Measurements from ENCODE around the gene NXT1. TPM values are rescaled to one million over a fixed set of nuclear protein-coding genes. Genes with fewer than 3 reads are reported as not detected.
"Not testable (repeated sequence)": the region's sequence is repeated elsewhere in the genome, so short reads cannot be mapped to it uniquely, and the experiment has no call there.

The NXT1 gene
- total RNA-seq, 2 donors from 2014 or later = 39.2 to 59.8 TPM

DNA sequence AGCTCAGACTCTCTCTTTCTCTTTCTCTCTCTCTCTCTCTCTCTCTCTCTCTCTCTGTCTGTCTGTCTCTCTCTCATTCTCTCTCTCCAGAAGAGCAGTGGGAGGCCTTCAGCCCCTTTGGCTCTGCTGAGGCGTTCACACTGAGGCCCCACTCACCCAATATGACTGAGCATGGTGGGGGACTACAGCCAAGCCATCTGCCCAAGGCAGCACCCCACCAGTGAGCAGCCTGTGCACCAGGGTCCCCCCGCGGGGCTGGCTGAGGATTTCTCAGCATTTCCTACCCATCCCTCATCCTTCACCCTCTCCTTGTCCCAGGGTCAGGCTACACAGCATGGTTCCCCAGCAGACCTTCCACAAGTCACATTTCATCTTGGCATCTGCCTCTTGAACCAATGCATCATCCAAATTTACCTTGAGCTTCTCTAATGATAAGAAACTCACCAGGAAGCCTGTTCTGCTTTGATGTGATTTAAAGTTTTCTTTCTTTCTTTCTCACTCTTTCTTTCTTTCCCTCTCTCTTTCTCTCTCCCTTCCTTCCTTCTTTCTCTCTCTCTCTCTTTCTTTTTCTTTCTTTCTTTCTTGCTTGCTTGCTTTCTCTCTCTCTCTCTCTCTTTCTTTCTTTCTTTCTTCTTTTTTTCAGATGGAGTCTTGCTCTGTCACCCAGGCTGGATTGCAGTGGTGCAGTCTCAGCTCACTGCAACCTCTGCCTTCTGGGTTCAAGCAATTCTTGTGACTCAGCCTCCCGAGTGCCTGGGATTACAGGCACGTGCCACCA is 47.1 kb upstream of the NXT1 start:
- TF ChIP-seq, protein P1, sequence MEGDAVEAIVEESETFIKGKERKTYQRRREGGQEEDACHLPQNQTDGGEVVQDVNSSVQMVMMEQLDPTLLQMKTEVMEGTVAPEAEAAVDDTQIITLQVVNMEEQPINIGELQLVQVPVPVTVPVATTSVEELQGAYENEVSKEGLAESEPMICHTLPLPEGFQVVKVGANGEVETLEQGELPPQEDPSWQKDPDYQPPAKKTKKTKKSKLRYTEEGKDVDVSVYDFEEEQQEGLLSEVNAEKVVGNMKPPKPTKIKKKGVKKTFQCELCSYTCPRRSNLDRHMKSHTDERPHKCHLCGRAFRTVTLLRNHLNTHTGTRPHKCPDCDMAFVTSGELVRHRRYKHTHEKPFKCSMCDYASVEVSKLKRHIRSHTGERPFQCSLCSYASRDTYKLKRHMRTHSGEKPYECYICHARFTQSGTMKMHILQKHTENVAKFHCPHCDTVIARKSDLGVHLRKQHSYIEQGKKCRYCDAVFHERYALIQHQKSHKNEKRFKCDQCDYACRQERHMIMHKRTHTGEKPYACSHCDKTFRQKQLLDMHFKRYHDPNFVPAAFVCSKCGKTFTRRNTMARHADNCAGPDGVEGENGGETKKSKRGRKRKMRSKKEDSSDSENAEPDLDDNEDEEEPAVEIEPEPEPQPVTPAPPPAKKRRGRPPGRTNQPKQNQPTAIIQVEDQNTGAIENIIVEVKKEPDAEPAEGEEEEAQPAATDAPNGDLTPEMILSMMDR (IDR thresholded peaks at IDR 0.05) = no peak
- no peak for TF ChIP-seq POLR2A (IDR thresholded peaks at IDR 0.05)
- no peak for TF ChIP-seq POLR2AphosphoS5 (IDR thresholded peaks at IDR 0.05)
- Histone ChIP-seq H3K4me3 (no peak overlapping the region), H3K27me3 (replicated peaks; ENCODE audit: insufficient read depth) (peaks cover 3% of the 10 kb centered on the region), H3K27ac (no peak overlapping the region), H3K9me3 (no peaks in the 10 kb centered on the region), H3K36me3 (no peaks in the 10 kb centered on the region), H3K4me1 (replicated peaks) (no peaks in the 10 kb centered on the region)
- intact Hi-C loops (cut with DNase I) = no loop called here
- 85% methylated on average over 5 of the region's 5 CpGs for WGBS
- no peak for DNase-seq (ENCODE audit: low spot score)

DNA sequence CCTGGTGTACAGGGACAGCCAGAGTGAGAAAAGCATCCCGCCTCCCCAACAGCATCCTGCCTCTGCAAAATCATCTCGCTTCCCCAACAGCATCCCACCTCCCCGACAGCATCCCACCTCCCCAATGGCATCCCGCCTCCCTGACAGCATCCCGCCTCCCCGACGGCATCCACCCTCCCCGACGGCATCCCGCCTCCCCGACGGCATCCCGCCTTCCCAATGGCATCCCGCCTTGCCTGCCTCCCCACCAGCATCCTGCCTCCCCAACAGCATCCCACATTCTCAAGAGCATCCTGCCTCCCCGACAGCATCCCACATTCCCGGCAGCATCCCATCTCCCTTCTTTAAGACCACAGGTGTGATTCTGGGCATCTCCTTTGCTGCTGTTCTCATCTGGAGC is 46.0 kb upstream of the NXT1 start:
- Histone ChIP-seq H3K9me3 (no peaks in the 10 kb centered on the region), H3K27me3 (replicated peaks; ENCODE audit: insufficient read depth) (peaks cover 3% of the 10 kb centered on the region), H3K4me1 (replicated peaks) (no peaks in the 10 kb centered on the region), H3K4me3 (no peak overlapping the region), H3K36me3 (no peaks in the 10 kb centered on the region), H3K27ac (no peak overlapping the region)
- no peak for TF ChIP-seq POLR2A (IDR thresholded peaks at IDR 0.05)
- no peak for TF ChIP-seq POLR2AphosphoS5 (IDR thresholded peaks at IDR 0.05)
- WGBS = 88% methylated on average over 16 of the region's 16 CpGs
- intact Hi-C loops (cut with DNase I) = no loop called here
- no peak for DNase-seq (ENCODE audit: low spot score)

DNA sequence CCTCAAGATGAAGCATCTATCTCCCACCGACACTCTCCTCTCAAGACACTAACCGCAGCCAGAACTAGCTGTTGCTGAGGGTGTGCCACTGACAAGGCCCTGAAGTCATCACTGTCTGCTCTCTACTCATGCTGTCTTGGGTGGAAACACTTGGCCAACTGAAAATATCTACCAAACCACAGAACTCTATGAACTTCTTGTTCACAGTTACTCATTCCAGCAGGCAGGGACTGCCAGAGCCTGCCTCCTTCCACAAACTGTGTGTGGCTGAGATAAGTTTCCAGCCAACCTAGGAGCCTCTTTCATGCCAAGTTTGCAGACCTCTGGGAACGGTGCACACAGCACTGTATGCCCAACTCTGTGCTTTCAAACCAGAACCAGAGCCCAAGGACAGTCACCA is 45.5 kb upstream of the NXT1 start:
- no peak for DNase-seq (ENCODE audit: low spot score)
- H3K4me3 ChIP-seq = no peak overlapping the region
- intact Hi-C loops (cut with DNase I) = no loop called here
- WGBS = 80% methylated on average over 3 of the region's 3 CpGs
- H3K36me3 ChIP-seq = no peaks in the 10 kb centered on the region
- H3K27me3 ChIP-seq (replicated peaks; ENCODE audit: insufficient read depth) = peaks cover 3% of the 10 kb centered on the region
- H3K4me1 ChIP-seq (replicated peaks) = no peaks in the 10 kb centered on the region
- TF ChIP-seq, protein P1 (IDR thresholded peaks at IDR 0.05) = no peak
- TF ChIP-seq POLR2AphosphoS5 (IDR thresholded peaks at IDR 0.05) (no peak), POLR2A (IDR thresholded peaks at IDR 0.05) (no peak)
- H3K27ac ChIP-seq = no peak overlapping the region
- H3K9me3 ChIP-seq = no peaks in the 10 kb centered on the region

DNA sequence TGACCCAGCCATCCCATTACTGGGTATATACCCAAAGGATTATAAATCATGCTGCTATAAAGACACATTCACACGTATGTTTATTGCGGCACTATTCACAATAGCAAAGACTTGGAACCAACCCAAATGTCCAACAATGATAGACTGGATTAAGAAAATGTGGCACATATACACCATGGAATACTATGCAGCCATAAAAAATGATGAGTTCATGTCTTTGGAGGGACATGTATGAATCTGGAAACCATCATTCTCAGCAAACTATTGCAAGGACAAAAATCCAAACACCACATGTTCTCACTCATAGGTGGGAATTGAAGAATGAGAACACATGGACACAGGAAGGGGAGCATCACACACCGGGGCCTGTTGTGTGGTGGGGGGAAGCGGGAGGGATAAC is 43.2 kb upstream of the NXT1 start:
- intact Hi-C loops (cut with DNase I); H3K4me3 ChIP-seq; DNase-seq (ENCODE audit: low spot score); H3K27me3 ChIP-seq (replicated peaks; ENCODE audit: insufficient read depth); H3K36me3 ChIP-seq; H3K4me1 ChIP-seq (replicated peaks); H3K27ac ChIP-seq; H3K9me3 ChIP-seq: not testable (repeated sequence)
- 100% methylated on average over 2 of the region's 4 CpGs for WGBS

DNA sequence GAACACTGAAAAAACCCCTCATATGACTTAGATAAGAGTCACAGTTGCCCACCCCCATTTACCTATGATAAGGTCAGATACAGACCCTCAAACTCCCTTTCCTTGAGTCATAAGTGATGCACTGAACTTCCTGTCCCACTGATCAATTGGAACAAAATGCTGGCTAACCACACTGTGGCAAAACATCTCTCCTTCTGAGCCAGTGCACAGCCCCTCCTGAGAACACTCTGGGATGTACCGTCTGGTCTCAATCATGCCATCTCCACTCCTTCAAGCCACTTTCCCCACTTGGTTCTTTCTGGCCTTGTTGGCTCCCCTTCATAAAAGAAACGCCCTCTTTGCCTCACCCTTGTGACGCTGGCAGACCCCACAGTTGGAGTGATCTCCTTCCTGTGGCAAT is 42.6 kb upstream of the NXT1 start:
- Histone ChIP-seq H3K27me3 (replicated peaks; ENCODE audit: insufficient read depth) (no peaks in the 10 kb centered on the region), H3K4me1 (replicated peaks) (no peaks in the 10 kb centered on the region), H3K4me3 (no peak overlapping the region), H3K9me3 (no peaks in the 10 kb centered on the region), H3K36me3 (no peaks in the 10 kb centered on the region), H3K27ac (no peak overlapping the region)
- no peak for DNase-seq (ENCODE audit: low spot score)
- WGBS = 89% methylated on average over 3 of the region's 3 CpGs
- intact Hi-C loops (cut with DNase I) = no loop called here
- TF ChIP-seq POLR2A (IDR thresholded peaks at IDR 0.05) (no peak), POLR2AphosphoS5 (IDR thresholded peaks at IDR 0.05) (no peak)
- TF ChIP-seq, protein P1 (IDR thresholded peaks at IDR 0.05) = no peak

DNA sequence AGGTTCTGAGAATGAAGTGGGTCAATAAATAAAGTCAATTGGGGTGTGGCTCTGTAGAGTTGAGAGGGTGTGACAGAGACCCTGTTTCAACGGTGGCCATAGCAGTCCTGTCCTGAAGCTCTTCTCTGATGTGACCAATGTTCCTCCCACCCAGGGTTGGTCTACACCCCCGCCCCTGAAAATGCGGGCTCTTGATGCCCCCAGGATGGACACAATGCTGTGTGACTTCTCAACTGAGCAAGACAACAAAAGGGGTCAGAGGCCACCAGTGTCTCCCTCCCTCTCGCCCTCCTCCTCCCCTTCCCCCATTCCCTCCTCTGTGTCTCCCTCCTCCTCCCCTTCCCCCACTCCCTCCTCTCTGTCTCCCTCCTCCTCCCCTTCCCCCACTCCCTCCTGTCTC is 41.7 kb upstream of the NXT1 start:
- H3K27ac ChIP-seq = no peak overlapping the region
- H3K27me3 ChIP-seq (replicated peaks; ENCODE audit: insufficient read depth) = no peaks in the 10 kb centered on the region
- H3K9me3 ChIP-seq = no peaks in the 10 kb centered on the region
- intact Hi-C loops (cut with DNase I) = no loop called here
- no peak for DNase-seq (ENCODE audit: low spot score)
- H3K4me1 ChIP-seq (replicated peaks) = no peaks in the 10 kb centered on the region
- TF ChIP-seq POLR2AphosphoS5 (IDR thresholded peaks at IDR 0.05) (no peak), POLR2A (IDR thresholded peaks at IDR 0.05) (no peak)
- TF ChIP-seq, protein P1 (IDR thresholded peaks at IDR 0.05) = no peak
- WGBS = 78% methylated on average over 4 of the region's 4 CpGs
- no peak overlapping the region for H3K4me3 ChIP-seq
- H3K36me3 ChIP-seq = no peaks in the 10 kb centered on the region
